ENCODE results near the gene TNNI3K. TPM values are rescaled to one million over a fixed set of nuclear protein-coding genes. Genes with fewer than 3 reads are reported as not detected.

TNNI3K gene
- total RNA-seq, 1 donor from 2014 or later: 1.3 TPM

DNA sequence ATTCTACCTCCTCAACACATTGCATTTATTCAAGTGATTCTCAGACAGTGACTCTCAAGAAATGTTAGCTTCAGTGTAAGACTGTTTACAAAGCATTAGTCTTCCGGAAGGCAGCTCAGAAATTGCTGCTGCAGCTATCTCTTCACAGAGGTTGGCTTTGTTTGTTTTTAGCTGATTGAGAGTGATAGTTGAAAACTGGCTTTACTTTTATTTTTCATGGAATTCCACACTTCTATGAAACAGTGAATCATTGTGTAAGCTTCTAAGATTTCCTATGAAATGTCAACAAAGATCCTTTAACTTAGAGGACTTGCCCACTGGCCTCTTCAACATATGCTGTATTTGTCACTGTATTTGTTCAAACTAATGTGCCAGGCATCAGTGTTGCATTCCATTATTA is 121.3 kb downstream of the TNNI3K start:
- Histone ChIP-seq H3K36me3 (no peaks in the 10 kb centered on the region), H3K27me3 (no peaks in the 10 kb centered on the region), H3K9me3 (no peaks in the 10 kb centered on the region), H3K4me1 (no peaks in the 10 kb centered on the region), H3K27ac (no peak overlapping the region), H3K4me3 (no peak overlapping the region)
- TF ChIP-seq, protein P1, sequence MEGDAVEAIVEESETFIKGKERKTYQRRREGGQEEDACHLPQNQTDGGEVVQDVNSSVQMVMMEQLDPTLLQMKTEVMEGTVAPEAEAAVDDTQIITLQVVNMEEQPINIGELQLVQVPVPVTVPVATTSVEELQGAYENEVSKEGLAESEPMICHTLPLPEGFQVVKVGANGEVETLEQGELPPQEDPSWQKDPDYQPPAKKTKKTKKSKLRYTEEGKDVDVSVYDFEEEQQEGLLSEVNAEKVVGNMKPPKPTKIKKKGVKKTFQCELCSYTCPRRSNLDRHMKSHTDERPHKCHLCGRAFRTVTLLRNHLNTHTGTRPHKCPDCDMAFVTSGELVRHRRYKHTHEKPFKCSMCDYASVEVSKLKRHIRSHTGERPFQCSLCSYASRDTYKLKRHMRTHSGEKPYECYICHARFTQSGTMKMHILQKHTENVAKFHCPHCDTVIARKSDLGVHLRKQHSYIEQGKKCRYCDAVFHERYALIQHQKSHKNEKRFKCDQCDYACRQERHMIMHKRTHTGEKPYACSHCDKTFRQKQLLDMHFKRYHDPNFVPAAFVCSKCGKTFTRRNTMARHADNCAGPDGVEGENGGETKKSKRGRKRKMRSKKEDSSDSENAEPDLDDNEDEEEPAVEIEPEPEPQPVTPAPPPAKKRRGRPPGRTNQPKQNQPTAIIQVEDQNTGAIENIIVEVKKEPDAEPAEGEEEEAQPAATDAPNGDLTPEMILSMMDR (IDR thresholded peaks at IDR 0.05): no peak
- intact Hi-C loops (cut with DNase I): no loop called here
- no peak for DNase-seq
- no peak for ATAC-seq

DNA sequence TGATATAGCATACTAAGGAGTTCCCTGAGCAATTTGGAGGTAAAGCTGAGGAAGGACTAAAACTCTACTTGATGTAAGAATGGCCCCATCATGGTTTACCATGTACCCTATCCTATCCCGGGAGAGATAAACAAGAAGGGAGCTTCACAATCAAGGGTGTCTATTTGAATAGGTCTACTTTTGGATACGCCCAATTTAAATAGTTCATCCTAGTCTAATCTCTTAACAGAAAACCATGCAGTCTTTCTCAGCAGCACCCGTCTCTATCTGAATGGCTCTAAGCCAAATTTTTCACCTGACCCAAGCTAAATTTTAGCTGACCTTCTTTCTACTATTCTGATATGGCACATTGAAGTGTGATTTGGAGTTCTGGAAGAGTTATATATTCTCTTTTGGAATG is 122.0 kb downstream of the TNNI3K start:
- no peak overlapping the region for H3K4me3 ChIP-seq
- no peak overlapping the region for H3K27ac ChIP-seq
- TF ChIP-seq, protein P1 (IDR thresholded peaks at IDR 0.05): no peak
- no peaks in the 10 kb centered on the region for H3K27me3 ChIP-seq
- H3K4me1 ChIP-seq: no peaks in the 10 kb centered on the region
- DNase-seq: no peak
- H3K36me3 ChIP-seq: no peaks in the 10 kb centered on the region
- no peaks in the 10 kb centered on the region for H3K9me3 ChIP-seq
- ATAC-seq: no peak
- intact Hi-C loops (cut with DNase I): no loop called here

DNA sequence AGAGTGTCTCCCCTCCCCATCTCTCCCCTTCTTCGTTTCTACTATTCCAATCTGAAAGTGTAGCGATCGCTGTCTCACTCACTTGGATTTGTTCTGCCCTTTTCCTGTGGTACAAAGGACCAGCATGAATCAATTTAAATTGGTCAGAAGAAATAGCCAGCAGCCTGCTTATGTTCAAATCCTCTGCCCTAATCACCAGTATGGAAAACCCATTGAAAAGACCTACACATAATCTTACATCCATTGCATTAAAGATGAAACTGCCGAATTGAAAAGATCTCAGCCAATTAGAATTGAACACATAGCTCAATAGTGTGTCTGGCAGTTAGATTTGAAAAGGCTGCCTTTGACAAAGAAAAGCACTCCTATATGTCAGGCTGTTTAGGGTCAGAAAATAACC is 122.6 kb downstream of the TNNI3K start:
- Histone ChIP-seq H3K4me3 (no peak overlapping the region), H3K4me1 (no peaks in the 10 kb centered on the region), H3K27ac (no peak overlapping the region), H3K9me3 (no peaks in the 10 kb centered on the region), H3K27me3 (no peaks in the 10 kb centered on the region), H3K36me3 (no peaks in the 10 kb centered on the region)
- no peak for DNase-seq
- intact Hi-C loops (cut with DNase I): no loop called here
- TF ChIP-seq, protein P1 (IDR thresholded peaks at IDR 0.05): no peak
- no peak for ATAC-seq

DNA sequence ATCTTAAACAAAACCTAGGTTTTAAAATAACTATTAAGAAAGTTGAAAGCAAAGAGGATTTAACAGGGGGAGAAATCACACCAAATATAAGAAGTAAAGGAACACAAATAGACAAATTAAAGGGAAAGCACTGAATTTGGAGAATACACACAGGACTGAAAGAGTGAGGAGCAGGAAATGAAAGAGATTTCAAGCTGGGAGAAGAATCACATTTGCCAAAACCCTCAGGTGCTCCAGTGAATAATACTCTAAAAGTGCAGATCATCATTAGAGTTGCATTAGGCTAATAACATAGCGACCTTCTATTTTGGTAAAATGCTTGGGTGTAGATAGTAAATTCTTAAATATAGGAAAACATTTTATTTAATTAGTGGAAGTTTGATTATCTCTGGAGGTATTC is 127.5 kb downstream of the TNNI3K start:
- TF ChIP-seq, protein P1 (IDR thresholded peaks at IDR 0.05): no peak
- Histone ChIP-seq H3K27me3 (no peaks in the 10 kb centered on the region), H3K9me3 (no peaks in the 10 kb centered on the region), H3K27ac (no peak overlapping the region), H3K36me3 (no peaks in the 10 kb centered on the region), H3K4me1 (no peaks in the 10 kb centered on the region), H3K4me3 (no peak overlapping the region)
- intact Hi-C loops (cut with DNase I): no loop called here
- ATAC-seq (no peak), DNase-seq (no peak)

DNA sequence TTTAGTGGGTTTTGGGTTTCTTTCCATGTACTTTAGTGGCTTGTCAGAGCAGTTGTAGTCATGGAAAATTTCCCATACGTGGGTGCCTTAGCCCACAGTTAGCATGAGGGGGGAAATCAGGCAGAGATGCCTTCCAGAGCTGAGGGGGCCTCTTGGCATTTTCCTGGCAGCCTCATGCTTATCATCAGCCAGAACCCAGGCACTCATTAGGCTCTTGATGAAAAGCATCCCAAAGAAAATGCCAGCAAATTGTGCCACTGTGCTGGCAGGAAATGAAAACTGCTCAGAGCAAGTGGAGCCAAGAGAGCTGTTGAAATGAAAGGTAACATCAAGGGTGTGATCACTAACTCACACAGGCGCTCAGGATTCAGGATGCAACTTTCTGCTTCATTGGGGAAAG is 128.0 kb downstream of the TNNI3K start:
- Histone ChIP-seq H3K9me3 (no peaks in the 10 kb centered on the region), H3K4me1 (no peaks in the 10 kb centered on the region), H3K4me3 (no peak overlapping the region), H3K36me3 (no peaks in the 10 kb centered on the region), H3K27ac (no peak overlapping the region), H3K27me3 (no peaks in the 10 kb centered on the region)
- ATAC-seq (no peak), DNase-seq (no peak)
- intact Hi-C loops (cut with DNase I): no loop called here
- TF ChIP-seq, protein P1 (IDR thresholded peaks at IDR 0.05): no peak

DNA sequence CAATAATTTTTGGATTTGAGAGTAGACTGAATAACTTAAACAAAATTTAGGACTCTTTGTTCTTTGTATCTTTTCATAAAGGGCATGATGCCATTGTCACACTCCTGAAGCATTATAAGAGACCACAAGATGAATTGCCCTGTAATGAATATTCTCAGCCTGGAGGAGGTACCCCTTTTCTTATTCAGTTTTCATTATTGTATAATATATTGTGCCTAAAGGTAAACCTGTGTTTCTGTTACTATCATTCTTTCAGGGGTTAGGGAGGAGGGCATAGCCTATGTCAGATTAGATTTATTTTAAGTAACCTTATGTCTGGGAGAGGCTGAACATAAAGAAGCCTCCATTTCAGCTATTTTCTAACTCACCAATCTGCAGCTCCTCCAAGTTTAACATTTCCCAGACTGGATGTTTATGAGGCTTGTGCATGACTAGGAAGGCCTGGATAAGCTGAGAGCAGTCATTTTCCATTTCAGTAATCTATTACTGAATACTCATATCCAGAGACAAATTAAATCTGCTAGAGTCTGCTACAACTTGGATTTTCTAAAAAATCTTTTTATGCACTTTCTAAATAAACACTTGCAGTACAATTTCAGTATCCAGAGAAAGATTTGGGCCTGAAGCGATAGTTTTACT is 132.1 kb downstream of the TNNI3K start:
- H3K4me3 ChIP-seq: no peak overlapping the region
- H3K27me3 ChIP-seq: no peaks in the 10 kb centered on the region
- H3K9me3 ChIP-seq: no peaks in the 10 kb centered on the region
- intact Hi-C loops (cut with DNase I): no loop called here
- DNase-seq (no peak), ATAC-seq (no peak)
- TF ChIP-seq, protein P1 (IDR thresholded peaks at IDR 0.05): no peak
- no peaks in the 10 kb centered on the region for H3K4me1 ChIP-seq
- H3K36me3 ChIP-seq: no peaks in the 10 kb centered on the region
- no peak overlapping the region for H3K27ac ChIP-seq

Measured in upper lobe of right lung (tissue), 1 donor.